Uterus (tissue), 4 donors: ENCODE results near the gene SPP1. TPM values are rescaled to one million over a fixed set of nuclear protein-coding genes. Genes with fewer than 3 reads are reported as not detected.

Experiments used
- DNase-seq, 2 donors: peaks; one replicate each; pipeline ENCODE4 v3.0.0-alpha.2; 2019 to 2020
- H3K27ac ChIP-seq, 2 donors: fragments of 200-600 bp; sonication (generic); 1 replicate in 1 of 2; 2 replicates in 1 of 2; pipeline ENCODE4 v1.5.1; 2016 to 2018
- H3K27me3 ChIP-seq, 2 donors: fragments of 200-600 bp; sonication (generic); one replicate each; pipeline ENCODE4 v1.5.1; 2018 to 2019; ENCODE audit warnings: control low read depth in 1 of 2
- H3K36me3 ChIP-seq, 2 donors: fragments of 200-600 bp; sonication (generic); one replicate each; pipeline ENCODE4 v1.5.1; 2019; ENCODE audit warnings: control low read depth in 1 of 2
- H3K4me1 ChIP-seq, 2 donors: fragments of 200-600 bp; sonication (generic); one replicate each; pipeline ENCODE4 v1.5.1; 2018 to 2019; ENCODE audit warnings: control low read depth in 1 of 2
- H3K4me3 ChIP-seq, 2 donors: fragments of 200-600 bp; sonication (generic); 1 replicate in 1 of 2; 2 replicates in 1 of 2; pipeline ENCODE4 v1.5.1; 2018 to 2019; ENCODE audit warnings: mild to moderate bottlenecking in 1 of 2
- H3K9me3 ChIP-seq, 2 donors: fragments of 200-600 bp; sonication (generic); one replicate each; pipeline ENCODE4 v1.5.1; 2019; ENCODE audit warnings: control low read depth in 1 of 2
- POLR2A ChIP-seq, 2 donors: fragments of 450-650 bp; IDR thresholded peaks; one replicate each; pipeline ENCODE4 v1.6.1; 2016; ENCODE audit warnings: antibody characterized with exemption in 2 of 2, mild to moderate bottlenecking in 1 of 2, moderate library complexity in 1 of 2
- intact Hi-C: fragments of 100-400 bp; cut with DNase I; formaldehyde crosslinking; loops from one replicate; pipeline ENCODE4 v1.15.1; 2023; ENCODE audit warnings: low total_unique reads
- total RNA-seq, 4 donors: library from RNA; depleted of rRNA in 3 of 4; stranded (reverse); fragments of >200 nt in 3 of 4; gene quantifications; one replicate each; pipeline versions ENCODE4 v1.1.0 to v1.2.4, GENCODE V29; 2014 to 2023
- TF ChIP-seq, protein P1 (sequence below), 4 experiments: fragments of 200-600 bp in 2 of 4; fragments of 450-650 bp in 2 of 4; sonication (generic) in 2 of 4; IDR thresholded peaks; one replicate each; pipeline ENCODE4 v1.5.1; 2016 to 2019; ENCODE audit warnings: antibody characterized with exemption in 4 of 4, mild to moderate bottlenecking in 2 of 4, moderate library complexity in 1 of 4
- donor health status: DM: yes; HTN: yes; CAD: no.

SPP1 gene
- total RNA-seq, 4 donors from 2014 or later = 10.1 to 98.6 TPM; not detected in 2

DNA sequence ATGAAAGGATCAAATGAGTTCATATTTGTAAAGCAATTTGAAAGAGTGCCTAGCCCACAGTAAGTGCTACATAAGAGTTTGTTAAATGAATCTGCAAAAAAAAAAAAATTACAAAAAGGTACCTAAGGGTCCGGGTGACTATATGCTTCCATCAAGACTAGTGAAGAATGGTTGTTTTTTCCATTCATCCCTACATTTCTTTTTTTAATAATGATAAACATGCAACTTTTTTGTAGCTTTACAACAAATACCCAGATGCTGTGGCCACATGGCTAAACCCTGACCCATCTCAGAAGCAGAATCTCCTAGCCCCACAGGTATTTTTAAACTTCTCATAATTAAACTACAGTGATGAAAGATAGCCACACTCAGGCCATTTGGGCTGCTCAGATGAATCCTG lies 4.3 kb downstream of the SPP1 start:
- no peak for TF ChIP-seq POLR2A (IDR thresholded peaks at IDR 0.05)
- TF ChIP-seq, protein P1, sequence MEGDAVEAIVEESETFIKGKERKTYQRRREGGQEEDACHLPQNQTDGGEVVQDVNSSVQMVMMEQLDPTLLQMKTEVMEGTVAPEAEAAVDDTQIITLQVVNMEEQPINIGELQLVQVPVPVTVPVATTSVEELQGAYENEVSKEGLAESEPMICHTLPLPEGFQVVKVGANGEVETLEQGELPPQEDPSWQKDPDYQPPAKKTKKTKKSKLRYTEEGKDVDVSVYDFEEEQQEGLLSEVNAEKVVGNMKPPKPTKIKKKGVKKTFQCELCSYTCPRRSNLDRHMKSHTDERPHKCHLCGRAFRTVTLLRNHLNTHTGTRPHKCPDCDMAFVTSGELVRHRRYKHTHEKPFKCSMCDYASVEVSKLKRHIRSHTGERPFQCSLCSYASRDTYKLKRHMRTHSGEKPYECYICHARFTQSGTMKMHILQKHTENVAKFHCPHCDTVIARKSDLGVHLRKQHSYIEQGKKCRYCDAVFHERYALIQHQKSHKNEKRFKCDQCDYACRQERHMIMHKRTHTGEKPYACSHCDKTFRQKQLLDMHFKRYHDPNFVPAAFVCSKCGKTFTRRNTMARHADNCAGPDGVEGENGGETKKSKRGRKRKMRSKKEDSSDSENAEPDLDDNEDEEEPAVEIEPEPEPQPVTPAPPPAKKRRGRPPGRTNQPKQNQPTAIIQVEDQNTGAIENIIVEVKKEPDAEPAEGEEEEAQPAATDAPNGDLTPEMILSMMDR (IDR thresholded peaks at IDR 0.05) = no peak
- Histone ChIP-seq H3K27ac (no peak overlapping the region), H3K9me3 (no peaks in the 10 kb centered on the region), H3K4me1 (no peaks in the 10 kb centered on the region), H3K36me3 (no peaks in the 10 kb centered on the region), H3K27me3 (no peaks in the 10 kb centered on the region), H3K4me3 (no peak overlapping the region)
- DNase-seq = no peak
- intact Hi-C loops = no loop called here

DNA sequence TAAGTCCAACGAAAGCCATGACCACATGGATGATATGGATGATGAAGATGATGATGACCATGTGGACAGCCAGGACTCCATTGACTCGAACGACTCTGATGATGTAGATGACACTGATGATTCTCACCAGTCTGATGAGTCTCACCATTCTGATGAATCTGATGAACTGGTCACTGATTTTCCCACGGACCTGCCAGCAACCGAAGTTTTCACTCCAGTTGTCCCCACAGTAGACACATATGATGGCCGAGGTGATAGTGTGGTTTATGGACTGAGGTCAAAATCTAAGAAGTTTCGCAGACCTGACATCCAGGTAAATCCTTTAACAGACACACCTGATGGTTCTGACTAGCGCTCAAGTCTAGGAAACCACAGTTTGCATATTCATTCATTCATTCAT lies 6.0 kb downstream of the SPP1 start:
- Histone ChIP-seq H3K4me3 (no peak overlapping the region), H3K9me3 (no peaks in the 10 kb centered on the region), H3K27ac (no peak overlapping the region), H3K36me3 (no peaks in the 10 kb centered on the region), H3K4me1 (no peaks in the 10 kb centered on the region), H3K27me3 (no peaks in the 10 kb centered on the region)
- no peak for TF ChIP-seq POLR2A (IDR thresholded peaks at IDR 0.05)
- TF ChIP-seq, protein P1 (IDR thresholded peaks at IDR 0.05) = no peak
- intact Hi-C loops = no loop called here
- DNase-seq = no peak

DNA sequence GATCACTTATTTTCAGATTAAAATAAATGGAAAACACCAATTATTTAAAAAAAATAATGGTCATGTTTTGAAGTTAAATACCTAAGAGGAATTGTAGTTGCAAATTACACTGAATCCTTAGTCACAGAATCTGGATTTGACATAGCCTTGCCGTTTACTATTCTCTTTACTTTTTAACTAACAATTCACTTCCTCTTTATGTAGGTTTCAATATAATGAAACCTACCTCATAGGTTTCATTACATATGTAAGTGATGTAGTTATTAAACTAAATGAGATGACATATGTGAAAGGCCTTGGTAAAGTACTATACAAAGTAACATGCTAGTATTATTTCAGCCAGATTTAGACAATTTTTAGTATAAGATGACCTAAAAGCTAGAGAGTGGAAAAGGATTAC lies 6.5 kb downstream of the SPP1 start:
- no peaks in the 10 kb centered on the region for H3K36me3 ChIP-seq
- H3K27me3 ChIP-seq = no peaks in the 10 kb centered on the region
- H3K4me1 ChIP-seq = no peaks in the 10 kb centered on the region
- H3K9me3 ChIP-seq = no peaks in the 10 kb centered on the region
- H3K27ac ChIP-seq = no peak overlapping the region
- H3K4me3 ChIP-seq = no peak overlapping the region
- intact Hi-C loops = no loop called here
- DNase-seq = no peak
- TF ChIP-seq, protein P1 (IDR thresholded peaks at IDR 0.05) = no peak
- TF ChIP-seq POLR2A (IDR thresholded peaks at IDR 0.05) = no peak

DNA sequence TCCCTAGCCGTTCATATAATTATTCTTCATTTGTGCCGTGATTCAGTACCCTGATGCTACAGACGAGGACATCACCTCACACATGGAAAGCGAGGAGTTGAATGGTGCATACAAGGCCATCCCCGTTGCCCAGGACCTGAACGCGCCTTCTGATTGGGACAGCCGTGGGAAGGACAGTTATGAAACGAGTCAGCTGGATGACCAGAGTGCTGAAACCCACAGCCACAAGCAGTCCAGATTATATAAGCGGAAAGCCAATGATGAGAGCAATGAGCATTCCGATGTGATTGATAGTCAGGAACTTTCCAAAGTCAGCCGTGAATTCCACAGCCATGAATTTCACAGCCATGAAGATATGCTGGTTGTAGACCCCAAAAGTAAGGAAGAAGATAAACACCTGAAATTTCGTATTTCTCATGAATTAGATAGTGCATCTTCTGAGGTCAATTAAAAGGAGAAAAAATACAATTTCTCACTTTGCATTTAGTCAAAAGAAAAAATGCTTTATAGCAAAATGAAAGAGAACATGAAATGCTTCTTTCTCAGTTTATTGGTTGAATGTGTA lies 7.0 kb downstream of the SPP1 start:
- no peaks in the 10 kb centered on the region for H3K27me3 ChIP-seq
- intact Hi-C loops = no loop called here
- no peak overlapping the region for H3K27ac ChIP-seq
- no peaks in the 10 kb centered on the region for H3K36me3 ChIP-seq
- no peak for DNase-seq
- H3K4me3 ChIP-seq = no peak overlapping the region
- no peak for TF ChIP-seq POLR2A (IDR thresholded peaks at IDR 0.05)
- TF ChIP-seq, protein P1 (IDR thresholded peaks at IDR 0.05) = no peak
- no peaks in the 10 kb centered on the region for H3K4me1 ChIP-seq
- H3K9me3 ChIP-seq = no peaks in the 10 kb centered on the region

DNA sequence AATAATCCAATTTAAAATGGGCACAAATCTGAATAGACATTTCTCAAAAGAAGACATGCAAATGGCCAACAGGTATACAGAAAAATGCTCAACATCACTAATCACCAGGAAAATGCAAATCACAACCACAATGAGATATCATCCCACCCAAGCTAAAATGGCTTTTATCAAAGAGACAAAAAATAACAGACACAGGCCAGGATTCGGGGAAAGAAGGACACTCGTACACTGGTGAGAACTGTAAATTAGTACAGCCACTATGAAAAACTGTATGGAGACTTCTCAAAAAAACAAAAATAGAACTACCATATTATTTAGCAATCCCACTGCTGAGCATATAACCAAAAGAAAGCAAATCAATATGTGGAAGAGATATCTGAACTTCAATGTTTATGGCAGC lies 8.5 kb downstream of the SPP1 start:
- Histone ChIP-seq H3K27me3 (no peaks in the 10 kb centered on the region), H3K27ac (no peak overlapping the region), H3K4me3 (no peak overlapping the region), H3K4me1 (no peaks in the 10 kb centered on the region), H3K36me3 (no peaks in the 10 kb centered on the region), H3K9me3 (no peaks in the 10 kb centered on the region)
- intact Hi-C loops = no loop called here
- no peak for DNase-seq
- TF ChIP-seq, protein P1 (IDR thresholded peaks at IDR 0.05) = no peak
- TF ChIP-seq POLR2A (IDR thresholded peaks at IDR 0.05) = no peak
